SU-DHL-6 (cell line): ENCODE measurements around the gene USH1C.
A peak's percentile ranks its signal among the peaks of the same experiment; 100 is the strongest.

Source experiments
- H2AFZ ChIP-seq: fragments of 200-600 bp; sonication (generic); 2 replicates; pipeline ENCODE4 v1.6.1; 2014; ENCODE audit warnings: low read depth, mild to moderate bottlenecking, moderate library complexity, mixed read lengths, antibody characterized with exemption, low read length; ENCODE audit not compliant: severe bottlenecking
- H3F3A ChIP-seq: fragments of 200-600 bp; shearing (Covaris generic); 2 replicates; pipeline ENCODE4 v1.6.0; 2016; ENCODE audit warnings: antibody characterized with exemption, mild to moderate bottlenecking; ENCODE audit not compliant: insufficient read depth
- H3K27ac ChIP-seq: fragments of 200-600 bp; sonication (generic); 2 replicates; pipeline ENCODE4 v1.5.1; 2016; ENCODE audit warnings: low read depth, mild to moderate bottlenecking, low read length, moderate library complexity, mixed read lengths
- H3K27me3 ChIP-seq: fragments of 200-600 bp; sonication (generic), shearing (Covaris generic); 2 replicates; pipeline ENCODE4 v1.6.0; 2014; ENCODE audit warnings: mild to moderate bottlenecking, low read length
- H3K36me3 ChIP-seq: fragments of 200-600 bp; sonication (generic); 2 replicates; pipeline ENCODE4 v1.6.1; 2014; ENCODE audit warnings: mild to moderate bottlenecking, low read length, mixed read lengths
- H3K4me2 ChIP-seq: fragments of 300-600, 200-600 bp; shearing (Covaris generic), sonication (generic); 2 replicates; pipeline ENCODE4 v1.6.0; 2014; ENCODE audit warnings: low read length, low read depth, mild to moderate bottlenecking; ENCODE audit not compliant: poor library complexity, severe bottlenecking
- H3K4me3 ChIP-seq: fragments of 200-600 bp; sonication (generic); 2 replicates; pipeline ENCODE4 v1.5.1; 2014; ENCODE audit warnings: antibody characterized with exemption, low read length, mild to moderate bottlenecking, mixed read lengths; ENCODE audit not compliant: insufficient read depth, poor library complexity, severe bottlenecking
- H3K79me2 ChIP-seq: fragments of 200-600 bp; sonication (generic); 2 replicates; pipeline ENCODE4 v1.6.1; 2014; ENCODE audit warnings: mild to moderate bottlenecking, low read length, moderate library complexity; ENCODE audit not compliant: insufficient read depth
- H3K9ac ChIP-seq: fragments of 200-600 bp; sonication (generic); 2 replicates; pipeline ENCODE4 v1.7.0; 2014; ENCODE audit warnings: mild to moderate bottlenecking, low read length
- H3K9me2 ChIP-seq: fragments of 200-600 bp; sonication (generic); replicated peaks from 2 replicates; pipeline ENCODE4 v1.6.1; 2014; ENCODE audit warnings: low read length; ENCODE audit not compliant: insufficient read depth
- H3K9me3 ChIP-seq: fragments of 200-600 bp; sonication (generic); 2 replicates; pipeline ENCODE4 v1.6.1; 2014; ENCODE audit warnings: low read length, mixed read lengths; ENCODE audit not compliant: insufficient read depth
- H4K20me1 ChIP-seq: fragments of 200-600 bp; sonication (generic); 2 replicates; pipeline ENCODE4 v1.6.1; 2014; ENCODE audit warnings: low read depth, mild to moderate bottlenecking, antibody characterized with exemption, low read length, moderate library complexity, mixed read lengths
- CTCF ChIP-seq: fragments of 200-600 bp; sonication (generic); IDR thresholded peaks from one replicate; pipeline ENCODE4 v1.5.1; 2017; ENCODE audit warnings: antibody characterized with exemption, mild to moderate bottlenecking, low read length, moderate library complexity; ENCODE audit not compliant: insufficient read depth, poor library complexity, severe bottlenecking
- EZH2phosphoT487 ChIP-seq: fragments of 200-600 bp; sonication (generic), shearing (Covaris generic); conservative IDR thresholded peaks from 2 replicates; pipeline ENCODE4 v1.6.1; 2018; ENCODE audit warnings: mild to moderate bottlenecking, antibody characterized with exemption, low read length, moderate library complexity, mixed read lengths

The USH1C gene

GRCh38 chr11:17504330-17505107 lies 39.7 kb downstream of the USH1C start:
- no peaks in the 10 kb centered on the region for H3K79me2 ChIP-seq
- no peak overlapping the region for H3K27ac ChIP-seq
- H3F3A ChIP-seq, result no peaks in the 10 kb centered on the region
- no peaks in the 10 kb centered on the region for H3K9me2 ChIP-seq
- H3K9me3 ChIP-seq, result no peaks in the 10 kb centered on the region
- no peaks in the 10 kb centered on the region for H4K20me1 ChIP-seq
- TF ChIP-seq CTCF, result peak; percentile 96
- TF ChIP-seq EZH2phosphoT487, result no peak
- H3K4me2 ChIP-seq, result no peak overlapping the region
- H3K9ac ChIP-seq, result no peak overlapping the region
- H3K27me3 ChIP-seq, result no peaks in the 10 kb centered on the region
- no peaks in the 10 kb centered on the region for H3K36me3 ChIP-seq
- no peak overlapping the region for H2AFZ ChIP-seq
- no peak overlapping the region for H3K4me3 ChIP-seq

GRCh38 chr11:17502630-17503029 lies 41.6 kb downstream of the USH1C start:
- Histone ChIP-seq H3K79me2 (no peaks in the 10 kb centered on the region), H3K9me2 (no peaks in the 10 kb centered on the region), H3K27me3 (no peaks in the 10 kb centered on the region), H3F3A (no peaks in the 10 kb centered on the region), H3K9me3 (no peaks in the 10 kb centered on the region), H3K27ac (no peak overlapping the region), H3K9ac (no peak overlapping the region), H2AFZ (no peak overlapping the region), H3K4me3 (no peak overlapping the region), H3K36me3 (no peaks in the 10 kb centered on the region), H3K4me2 (no peak overlapping the region), H4K20me1 (no peaks in the 10 kb centered on the region)
- no peak for TF ChIP-seq CTCF
- TF ChIP-seq EZH2phosphoT487, result no peak

- Histone ChIP-seq H3F3A (no peaks in the 10 kb centered on the region), H3K9me2 (no peaks in the 10 kb centered on the region), H3K4me2 (no peak overlapping the region), H3K4me3 (no peak overlapping the region), H3K9me3 (no peaks in the 10 kb centered on the region), H4K20me1 (no peaks in the 10 kb centered on the region), H3K27me3 (no peaks in the 10 kb centered on the region), H3K79me2 (no peaks in the 10 kb centered on the region), H2AFZ (no peak overlapping the region), H3K9ac (no peak overlapping the region), H3K36me3 (no peaks in the 10 kb centered on the region), H3K27ac (no peak overlapping the region)
- TF ChIP-seq CTCF, result no peak
- no peak for TF ChIP-seq EZH2phosphoT487
Observed at GRCh38 chr11:17500673-17501072, 43.5 kb downstream of the USH1C start.
